Ascending aorta (tissue), 2 donors: Measurements from ENCODE around the gene IFNGR2. TPM values are rescaled to one million over a fixed set of nuclear protein-coding genes. Genes with fewer than 3 reads are reported as not detected.

ENCODE experiments used
- DNase-seq, 2 donors: peaks; one replicate each; pipeline ENCODE4 v3.0.0-alpha.2; 2019; ENCODE audit warnings: low spot score in 2 of 2
- H3K27ac ChIP-seq, 2 donors: fragments of 200-600 bp; sonication (generic); one replicate each; pipeline ENCODE4 v1.5.1; 2016 to 2017; ENCODE audit warnings: mild to moderate bottlenecking in 1 of 2
- H3K27me3 ChIP-seq: fragments of 200-600 bp; sonication (generic); one replicate; pipeline ENCODE4 v1.5.1; 2017
- H3K36me3 ChIP-seq, 2 donors: fragments of 200-600 bp; sonication (generic); one replicate each; pipeline ENCODE4 v1.5.1; 2016
- H3K4me1 ChIP-seq, 2 donors: fragments of 200-600 bp; sonication (generic); one replicate each; pipeline ENCODE4 v1.5.1; 2016 to 2017; ENCODE audit warnings: mild to moderate bottlenecking in 1 of 2
- H3K4me3 ChIP-seq, 2 donors: fragments of 200-600 bp; sonication (generic); one replicate each; pipeline ENCODE4 v1.5.1; 2016 to 2017; ENCODE audit warnings: mild to moderate bottlenecking in 1 of 2
- H3K9me3 ChIP-seq, 2 donors: fragments of 200-600 bp; sonication (generic); one replicate each; pipeline ENCODE4 v1.5.1; 2016
- intact Hi-C: fragments of 100-400 bp; cut with DNase I; formaldehyde crosslinking; loops from one replicate; pipeline ENCODE4 v1.15.1; 2023
- total RNA-seq: library from RNA; depleted of rRNA; stranded (reverse); fragments of >200 nt; gene quantifications from one replicate; pipeline ENCODE4 v1.1.0, GENCODE V29; 2016
- TF ChIP-seq, protein P1 (sequence below), 3 experiments: fragments of 200-600 bp in 2 of 3; fragments of 450-650 bp in 1 of 3; sonication (generic) in 2 of 3; IDR thresholded peaks; one replicate each; pipeline ENCODE4 v1.5.1; 2016 to 2019; ENCODE audit warnings: antibody characterized with exemption in 3 of 3, mild to moderate bottlenecking in 1 of 3, moderate library complexity in 1 of 3

IFNGR2 gene
- total RNA-seq, 1 donor from 2014 or later, result 46.4 TPM

DNA sequence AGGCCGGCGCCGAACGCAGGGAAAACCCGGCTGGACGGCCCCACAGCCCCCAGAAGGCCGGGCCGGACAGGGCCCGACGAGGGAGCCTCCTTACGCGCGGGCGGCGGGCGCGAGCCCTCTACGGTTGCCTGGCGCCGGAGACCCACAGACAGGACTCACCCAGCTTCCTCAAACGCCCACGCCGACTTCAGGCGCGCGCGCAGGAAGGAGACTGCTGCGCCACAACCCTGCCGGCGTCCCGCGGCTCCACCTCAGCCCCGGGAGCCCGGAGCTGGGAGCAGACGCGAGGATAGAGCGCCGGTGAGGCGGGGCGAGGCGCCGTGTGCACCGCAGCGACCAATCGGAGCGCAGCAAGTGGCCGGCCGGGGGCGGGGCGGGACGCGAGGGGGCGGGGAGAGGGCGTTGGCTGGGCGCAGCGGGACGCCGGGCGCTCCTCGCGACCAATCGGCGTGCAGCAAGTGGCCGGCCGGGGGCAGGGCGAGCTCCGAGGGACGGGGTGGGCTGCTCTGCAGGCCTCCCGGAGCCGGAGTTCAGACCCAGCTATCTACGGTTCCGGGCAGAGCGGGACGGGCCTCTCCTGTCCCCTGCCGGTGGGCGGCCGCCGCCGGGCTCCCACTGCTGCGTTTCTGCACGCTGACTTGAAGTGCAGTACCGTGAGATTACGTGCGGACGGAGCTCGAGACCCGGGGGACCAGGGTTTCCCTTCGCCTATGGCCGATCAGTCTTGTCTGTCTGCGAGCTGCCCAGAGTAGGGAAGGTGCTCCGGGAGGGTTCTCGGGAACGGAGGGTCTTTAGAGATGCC lies 76.7 kb downstream of the IFNGR2 start, which contains the start of gene TMEM50B:
Gene TMEM50B, minus strand, starts transcription at position 296 of the 802 bp plus-strand sequence. CDS start 11,089 bp downstream, outside the sequence.
- peak within 1 kb of the TSS; percentile 94 to 95 for H3K27ac ChIP-seq
- H3K27me3 ChIP-seq, result no peaks in the 10 kb centered on the region
- H3K4me1 ChIP-seq, result peaks cover 5 to 15% of the 10 kb centered on the region in 2 donors
- TF ChIP-seq, protein P1, sequence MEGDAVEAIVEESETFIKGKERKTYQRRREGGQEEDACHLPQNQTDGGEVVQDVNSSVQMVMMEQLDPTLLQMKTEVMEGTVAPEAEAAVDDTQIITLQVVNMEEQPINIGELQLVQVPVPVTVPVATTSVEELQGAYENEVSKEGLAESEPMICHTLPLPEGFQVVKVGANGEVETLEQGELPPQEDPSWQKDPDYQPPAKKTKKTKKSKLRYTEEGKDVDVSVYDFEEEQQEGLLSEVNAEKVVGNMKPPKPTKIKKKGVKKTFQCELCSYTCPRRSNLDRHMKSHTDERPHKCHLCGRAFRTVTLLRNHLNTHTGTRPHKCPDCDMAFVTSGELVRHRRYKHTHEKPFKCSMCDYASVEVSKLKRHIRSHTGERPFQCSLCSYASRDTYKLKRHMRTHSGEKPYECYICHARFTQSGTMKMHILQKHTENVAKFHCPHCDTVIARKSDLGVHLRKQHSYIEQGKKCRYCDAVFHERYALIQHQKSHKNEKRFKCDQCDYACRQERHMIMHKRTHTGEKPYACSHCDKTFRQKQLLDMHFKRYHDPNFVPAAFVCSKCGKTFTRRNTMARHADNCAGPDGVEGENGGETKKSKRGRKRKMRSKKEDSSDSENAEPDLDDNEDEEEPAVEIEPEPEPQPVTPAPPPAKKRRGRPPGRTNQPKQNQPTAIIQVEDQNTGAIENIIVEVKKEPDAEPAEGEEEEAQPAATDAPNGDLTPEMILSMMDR (IDR thresholded peaks at IDR 0.05), result peak; percentile 40 to 54 (median 47)
- H3K9me3 ChIP-seq, result no peaks in the 10 kb centered on the region
- H3K4me3 ChIP-seq, result peak within 1 kb of the TSS; percentile 80 to 81
- peak; percentile 83 to 96 for DNase-seq
- intact Hi-C loops, result loop anchor here (1.0 kb wide), 2 partner anchors 11 to 62 kb away; partner anchors contain the start of genes DNAJC28 and GART
- H3K36me3 ChIP-seq, result no peaks in the 10 kb centered on the region

- intact Hi-C loops, result loop anchor here (1.0 kb wide), 1 partner anchor 62 kb away; the partner anchor contains the start of gene GART
Measured at GRCh38 chr21:33480481-33481103, 77.4 kb downstream of the IFNGR2 start.

GRCh38 chr21:33481314-33481943 lies 78.2 kb downstream of the IFNGR2 start:
- TF ChIP-seq, protein P1 (IDR thresholded peaks at IDR 0.05), result no peak
- peaks cover 5 to 15% of the 10 kb centered on the region in 2 donors for H3K4me1 ChIP-seq
- no peak overlapping the region for H3K4me3 ChIP-seq
- H3K27ac ChIP-seq, result no peak overlapping the region
- H3K36me3 ChIP-seq, result no peaks in the 10 kb centered on the region
- intact Hi-C loops, result no loop called here
- H3K27me3 ChIP-seq, result no peaks in the 10 kb centered on the region
- no peak for DNase-seq
- H3K9me3 ChIP-seq, result no peaks in the 10 kb centered on the region

More at GRCh38 chr21:33480481-33481103, 77.4 kb downstream of the IFNGR2 start:
- TF ChIP-seq, protein P1 (IDR thresholded peaks at IDR 0.05), result no peak
- no peak for DNase-seq
- Histone ChIP-seq H3K27ac (peak overlapping the region; percentile 94 to 95), H3K4me3 (peak overlapping the region; percentile 80 to 81), H3K27me3 (no peaks in the 10 kb centered on the region), H3K4me1 (peaks cover 5 to 15% of the 10 kb centered on the region in 2 donors), H3K36me3 (no peaks in the 10 kb centered on the region), H3K9me3 (no peaks in the 10 kb centered on the region)

Other genes starting within 250 kb of the IFNGR2 start
- gene IFNAR2, start 173.5 kb upstream of the IFNGR2 start, total RNA-seq, result 30.3 TPM
- gene IL10RB, start 137.0 kb upstream of the IFNGR2 start, total RNA-seq, result 39.1 TPM
- gene IFNAR1, start 78.4 kb upstream of the IFNGR2 start, total RNA-seq, result 25.9 TPM
- 24.9 TPM for gene TMEM50B, start 76.6 kb downstream of the IFNGR2 start, total RNA-seq
- 1.5 TPM for gene DNAJC28, start 88.3 kb downstream of the IFNGR2 start, total RNA-seq
- gene GART, start 138.7 kb downstream of the IFNGR2 start, total RNA-seq, result 22.4 TPM
- gene SON, start 139.6 kb downstream of the IFNGR2 start, total RNA-seq, result 179 TPM
- 0.53 TPM for gene DONSON, start 185.3 kb downstream of the IFNGR2 start, total RNA-seq
- 20.0 TPM for gene CRYZL1, start 238.3 kb downstream of the IFNGR2 start, total RNA-seq
- gene ITSN1, start 239.1 kb downstream of the IFNGR2 start, total RNA-seq, result 95.0 TPM